PC-3 (cell line): ENCODE measurements around the gene MAN2A2.
"Not testable (repeated sequence)": the region's sequence is repeated elsewhere in the genome, so short reads cannot be mapped to it uniquely, and the experiment has no call there.

ENCODE experiments used
- EZH2 ChIP-seq: fragments of 300-600 bp; sonication (generic); IDR thresholded peaks from one replicate; pipeline ENCODE4 v1.6.1; 2017; ENCODE audit warnings: antibody characterized with exemption, mild to moderate bottlenecking, low read length; ENCODE audit not compliant: unreplicated experiment
- TF ChIP-seq, protein P1 (sequence below): fragments of 300-600 bp; sonication (generic); conservative IDR thresholded peaks from 2 replicates; pipeline ENCODE4 v1.5.1; 2017; ENCODE audit warnings: antibody characterized with exemption, low read depth, mild to moderate bottlenecking, low read length

DNA sequence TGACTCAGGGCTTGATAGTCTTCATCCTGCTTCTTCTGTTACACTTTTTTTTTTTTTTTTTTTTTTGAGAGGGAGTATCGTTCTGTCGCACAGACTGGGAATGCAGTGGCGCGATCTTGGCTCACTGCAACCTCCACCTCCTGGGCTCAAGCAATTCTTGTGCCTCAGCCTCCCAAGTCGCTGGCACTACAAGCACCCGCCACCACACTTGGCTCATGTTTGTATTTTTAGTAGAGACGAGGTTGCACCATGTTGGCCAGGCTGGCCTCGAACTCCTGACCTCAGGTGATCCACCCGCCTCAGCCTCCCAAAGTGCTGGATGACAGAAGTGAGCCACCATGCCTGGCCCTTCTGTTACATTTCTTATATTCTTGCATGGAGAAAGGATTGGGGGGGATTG, 28.1 kb upstream of the MAN2A2 start:
- TF ChIP-seq, protein P1, sequence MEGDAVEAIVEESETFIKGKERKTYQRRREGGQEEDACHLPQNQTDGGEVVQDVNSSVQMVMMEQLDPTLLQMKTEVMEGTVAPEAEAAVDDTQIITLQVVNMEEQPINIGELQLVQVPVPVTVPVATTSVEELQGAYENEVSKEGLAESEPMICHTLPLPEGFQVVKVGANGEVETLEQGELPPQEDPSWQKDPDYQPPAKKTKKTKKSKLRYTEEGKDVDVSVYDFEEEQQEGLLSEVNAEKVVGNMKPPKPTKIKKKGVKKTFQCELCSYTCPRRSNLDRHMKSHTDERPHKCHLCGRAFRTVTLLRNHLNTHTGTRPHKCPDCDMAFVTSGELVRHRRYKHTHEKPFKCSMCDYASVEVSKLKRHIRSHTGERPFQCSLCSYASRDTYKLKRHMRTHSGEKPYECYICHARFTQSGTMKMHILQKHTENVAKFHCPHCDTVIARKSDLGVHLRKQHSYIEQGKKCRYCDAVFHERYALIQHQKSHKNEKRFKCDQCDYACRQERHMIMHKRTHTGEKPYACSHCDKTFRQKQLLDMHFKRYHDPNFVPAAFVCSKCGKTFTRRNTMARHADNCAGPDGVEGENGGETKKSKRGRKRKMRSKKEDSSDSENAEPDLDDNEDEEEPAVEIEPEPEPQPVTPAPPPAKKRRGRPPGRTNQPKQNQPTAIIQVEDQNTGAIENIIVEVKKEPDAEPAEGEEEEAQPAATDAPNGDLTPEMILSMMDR, result not testable (repeated sequence)
- not testable (repeated sequence) for TF ChIP-seq EZH2
